Ovary (tissue), 9 donors: ENCODE results near the gene GABRB3. TPM values are rescaled to one million over a fixed set of nuclear protein-coding genes. Genes with fewer than 3 reads are reported as not detected.

Experiments used
- DNase-seq, 5 donors: peaks; one replicate each; pipeline ENCODE4 v3.0.0-alpha.2; 2019 to 2020
- H3K27ac ChIP-seq, 2 donors: fragments of 200-600 bp; one replicate each; pipeline versions ENCODE4 v1.5.1 to v1.8.0; 2019 to 2022
- H3K27me3 ChIP-seq: fragments of 200-600 bp; one replicate; pipeline ENCODE4 v1.8.0; 2022
- H3K36me3 ChIP-seq: fragments of 200-600 bp; sonication (generic); one replicate; pipeline ENCODE4 v1.5.1; 2019
- H3K4me1 ChIP-seq: one replicate; pipeline ENCODE4 v1.8.1; 2013; ENCODE audit warnings: mild to moderate bottlenecking, moderate library complexity; ENCODE audit not compliant: insufficient read depth
- H3K4me3 ChIP-seq: fragments of 200-600 bp; sonication (generic); one replicate; pipeline ENCODE4 v1.5.1; 2017
- H3K9me3 ChIP-seq, 2 donors: fragments of 200-600 bp in 1 of 2; sonication (generic) in 1 of 2; one replicate each; pipeline versions ENCODE4 v1.5.1 to v1.8.1; 2013 to 2019; ENCODE audit warnings: mild to moderate bottlenecking in 1 of 2, moderate library complexity in 1 of 2
- CTCF ChIP-seq, 3 donors: fragments of 450-650 bp in 2 of 3; fragments of 200-600 bp in 1 of 3; IDR thresholded peaks; one replicate each; pipeline versions ENCODE4 v1.5.1 to v1.8.0; 2016 to 2022; ENCODE audit warnings: antibody characterized with exemption in 3 of 3, mild to moderate bottlenecking in 1 of 3
- EP300 ChIP-seq: sonication (generic); formaldehyde crosslinking; IDR thresholded peaks from one replicate; pipeline ENCODE4 v1.6.1; 2017; ENCODE audit warnings: antibody characterized with exemption
- POLR2A ChIP-seq: fragments of 450-650 bp; IDR thresholded peaks from one replicate; pipeline ENCODE4 v1.6.1; 2017; ENCODE audit warnings: antibody characterized with exemption, mild to moderate bottlenecking, moderate library complexity
- WGBS, 3 donors: extraction: QIAGEN DNeasy Blood & Tissue Kit in 1 of 3; methylation state at CpG; one replicate each; pipeline versions ENCODE4 v1.1.5 to v1.1.7; 2013 to 2017; 5-methylcytosine and 5-hydroxymethylcytosine counted together
- intact Hi-C, 4 donors: fragments of 100-400 bp; cut with DNase I; formaldehyde crosslinking; loops; one replicate each; pipeline versions ENCODE4 v1.11.0 to v1.15.1; 2022 to 2023
- polyA plus RNA-seq, 2 donors: library from polyadenylated mRNA; stranded (reverse); fragments of 200-250 nt in 1 of 2; fragments of 350-450 nt in 1 of 2; fragmentation: Illumina TruSeq in 1 of 2; extraction: RNeasy Lipid Tissue Mini Kit (QIAGEN cat#74804) in 1 of 2; gene quantifications; one replicate each; pipeline ENCODE4 v1.2.3, GENCODE V29; 2013 to 2014
- total RNA-seq, 7 donors: library from RNA; depleted of rRNA in 2 of 7; stranded (reverse); fragments of >200 nt in 2 of 7; fragmentation: NEBNext Ultra II Directional in 3 of 7; extraction: Animal tissue kit (Norgen Biotek cat#: 25700) in 3 of 7; gene quantifications; one replicate each; pipeline versions ENCODE4 v1.1.0 to v1.2.4, GENCODE V29; 2016 to 2023
- donor health status: DM: no; HTN: no; CAD: no; lungs with moderate emphysema.
- donor health status: DM: no; HTN: no; CAD: no.
- donor health status: Bipolar disorder and iron deficiency.
- donor health status: DM: yes; HTN: yes; CAD: no.
- donor health status: DM: no; HTN: no; CAD: no.
- donor health status: DM: yes; HTN: yes; CAD: no.

GABRB3 gene
- total and polyA plus RNA-seq, 9 donors = 0.60 to 6.7 (median 3.0) TPM

DNA sequence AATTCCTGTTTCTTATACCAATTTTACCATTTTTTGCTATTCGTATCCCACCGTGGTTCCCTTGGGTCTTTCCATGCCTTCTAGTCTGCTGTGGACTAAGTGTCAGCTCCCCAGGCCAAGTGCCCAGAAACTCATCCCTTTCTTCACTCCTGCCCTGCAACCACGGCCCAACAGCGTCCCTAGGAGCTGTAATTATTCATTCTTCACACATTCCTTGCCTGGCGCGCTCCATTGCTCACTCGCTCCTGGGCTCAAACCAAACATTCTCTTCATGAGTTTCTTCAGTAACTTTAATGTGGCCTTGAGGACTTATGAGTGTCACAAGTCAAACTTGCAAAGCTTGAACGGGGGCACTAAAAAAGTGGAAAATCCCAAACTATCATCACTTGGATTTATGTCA lies 15.7 kb downstream of the GABRB3 start:
- no peaks in the 10 kb centered on the region for H3K27me3 ChIP-seq
- TF ChIP-seq POLR2A (no peak), CTCF (IDR thresholded peaks at IDR 0.05) (no peak), EP300 (no peak)
- WGBS, 3 donors = 64 to 67% (median 66%) methylated on average over 8 of the region's 8 CpGs
- no peaks in the 10 kb centered on the region for H3K36me3 ChIP-seq
- H3K9me3 ChIP-seq = no peaks in the 10 kb centered on the region
- no peak overlapping the region for H3K27ac ChIP-seq
- intact Hi-C loops = no loop called here
- no peak for DNase-seq
- H3K4me3 ChIP-seq = no peak overlapping the region
- no peaks in the 10 kb centered on the region for H3K4me1 ChIP-seq

- DNase-seq = no peak
- TF ChIP-seq CTCF (IDR thresholded peaks at IDR 0.05) (no peak), POLR2A (no peak), EP300 (no peak)
- no peaks in the 10 kb centered on the region for H3K36me3 ChIP-seq
- no peaks in the 10 kb centered on the region for H3K27me3 ChIP-seq
- H3K27ac ChIP-seq = no peak overlapping the region
- H3K4me3 ChIP-seq = no peak overlapping the region
- WGBS, 3 donors = 67 to 76% (median 67%) methylated on average over 7 of the region's 7 CpGs
- H3K9me3 ChIP-seq = no peaks in the 10 kb centered on the region
- intact Hi-C loops = loop anchor here in 1 of 4 donors (10.0 kb wide), 2 partner anchors 60 to 100 kb away; no protein-coding TSS in a partner anchor
- no peaks in the 10 kb centered on the region for H3K4me1 ChIP-seq
These were observed 28.0 kb downstream of the GABRB3 start for GRCh38 chr15:26744894-26745293.

- DNase-seq = no peak
- 51 to 67% (median 56%) methylated on average over 7 of the region's 7 CpGs for WGBS, 3 donors
- Histone ChIP-seq H3K27me3 (no peaks in the 10 kb centered on the region), H3K36me3 (no peaks in the 10 kb centered on the region), H3K4me3 (no peak overlapping the region), H3K27ac (no peak overlapping the region), H3K4me1 (no peaks in the 10 kb centered on the region), H3K9me3 (peaks cover 0 to 2% of the 10 kb centered on the region in 2 donors)
- TF ChIP-seq POLR2A (no peak), EP300 (no peak), CTCF (IDR thresholded peaks at IDR 0.05) (no peak)
- intact Hi-C loops = loop anchor here in 1 of 4 donors (10.0 kb wide), 2 partner anchors 55 to 105 kb away; no protein-coding TSS in a partner anchor
These were observed 33.1 kb downstream of the GABRB3 start for GRCh38 chr15:26739791-26740190.

GRCh38 chr15:26738996-26739395 lies 33.9 kb downstream of the GABRB3 start:
- intact Hi-C loops = no loop called here
- WGBS, 3 donors = 84 to 87% (median 86%) methylated on average over 9 of the region's 9 CpGs
- DNase-seq = no peak
- H3K36me3 ChIP-seq = no peaks in the 10 kb centered on the region
- H3K27ac ChIP-seq = no peak overlapping the region
- no peak for TF ChIP-seq CTCF (IDR thresholded peaks at IDR 0.05)
- no peak for TF ChIP-seq POLR2A
- TF ChIP-seq EP300 = no peak
- H3K9me3 ChIP-seq = peaks cover 0 to 2% of the 10 kb centered on the region in 2 donors
- no peak overlapping the region for H3K4me3 ChIP-seq
- H3K4me1 ChIP-seq = no peaks in the 10 kb centered on the region
- H3K27me3 ChIP-seq = no peaks in the 10 kb centered on the region
